ENCODE data around the gene ERGIC1.

GRCh38 chr5:172868924-172869591, 35.0 kb downstream of the ERGIC1 start:
- no peak for TF ChIP-seq CTCF (IDR thresholded peaks at IDR 0.05; ENCODE audit: poor library complexity, severe bottlenecking)
- no peak for TF ChIP-seq RAD21 (conservative IDR thresholded peaks at IDR 0.05)
- TF ChIP-seq SMC3 (conservative IDR thresholded peaks at IDR 0.05; ENCODE audit: poor library complexity): no peak
